Upper lobe of right lung (tissue), 1 donor: ENCODE results near the gene GFY. TPM values are rescaled to one million over a fixed set of nuclear protein-coding genes. Genes with fewer than 3 reads are reported as not detected.

Source experiments
- ATAC-seq: fragments of 200-7000 bp; cut with Tn5 transposase; one replicate; pipeline ENCODE4 v1.9.1; 2020; ENCODE audit warnings: mild to moderate bottlenecking, moderate library complexity
- DNase-seq: peaks from one replicate; pipeline ENCODE4 v3.0.0-alpha.2; 2020
- H3K27ac ChIP-seq: fragments of 200-600 bp; one replicate; pipeline ENCODE4 v1.8.0; 2022
- H3K27me3 ChIP-seq: fragments of 200-600 bp; one replicate; pipeline ENCODE4 v1.8.0; 2022; ENCODE audit warnings: mild to moderate bottlenecking
- H3K36me3 ChIP-seq: fragments of 200-600 bp; one replicate; pipeline ENCODE4 v1.8.0; 2022
- H3K4me1 ChIP-seq: fragments of 200-600 bp; one replicate; pipeline ENCODE4 v1.8.0; 2022
- H3K4me3 ChIP-seq: fragments of 200-600 bp; one replicate; pipeline ENCODE4 v1.8.0; 2022; ENCODE audit warnings: mild to moderate bottlenecking
- H3K9me3 ChIP-seq: fragments of 200-600 bp; one replicate; pipeline ENCODE4 v1.8.0; 2022
- CTCF ChIP-seq: fragments of 200-600 bp; IDR thresholded peaks from one replicate; pipeline ENCODE4 v1.8.0; 2022; ENCODE audit warnings: antibody characterized with exemption
- intact Hi-C: fragments of 100-400 bp; cut with DNase I; formaldehyde crosslinking; loops from one replicate; pipeline ENCODE4 v1.11.0; 2022
- total RNA-seq: library from RNA; stranded (reverse); fragmentation: NEBNext Ultra II Directional; extraction: Animal tissue kit (Norgen Biotek cat#: 25700); gene quantifications from one replicate; pipeline ENCODE4 v1.2.1, GENCODE V29; 2021
- donor health status: DM: no; HTN: yes; CAD: no; lungs with severe emphysema.

Gene GFY
- total RNA-seq, 1 donor from 2014 or later = not detected

GRCh38 chr19:49435670-49436069 is 10.5 kb downstream of the GFY start:
- no peak overlapping the region for H3K4me3 ChIP-seq
- intact Hi-C loops = no loop called here
- peaks cover 90% of the 10 kb centered on the region for H3K27me3 ChIP-seq
- ATAC-seq (no peak), DNase-seq (no peak)
- TF ChIP-seq CTCF = no peak
- H3K27ac ChIP-seq = no peak overlapping the region
- no peaks in the 10 kb centered on the region for H3K36me3 ChIP-seq
- no peaks in the 10 kb centered on the region for H3K4me1 ChIP-seq
- no peaks in the 10 kb centered on the region for H3K9me3 ChIP-seq

GRCh38 chr19:49436381-49437017 is 11.3 kb downstream of the GFY start:
- H3K27me3 ChIP-seq = peaks cover 88% of the 10 kb centered on the region
- no peak for DNase-seq
- no peaks in the 10 kb centered on the region for H3K4me1 ChIP-seq
- H3K27ac ChIP-seq = no peak overlapping the region
- intact Hi-C loops = no loop called here
- H3K9me3 ChIP-seq = no peaks in the 10 kb centered on the region
- no peaks in the 10 kb centered on the region for H3K36me3 ChIP-seq
- H3K4me3 ChIP-seq = no peak overlapping the region
- peak; percentile 11 for ATAC-seq
- no peak for TF ChIP-seq CTCF

GRCh38 chr19:49437231-49437630 is 12.0 kb downstream of the GFY start:
- no peak overlapping the region for H3K27ac ChIP-seq
- intact Hi-C loops = no loop called here
- TF ChIP-seq CTCF = no peak
- no peak for DNase-seq
- H3K36me3 ChIP-seq = no peaks in the 10 kb centered on the region
- H3K27me3 ChIP-seq = peaks cover 88% of the 10 kb centered on the region
- H3K4me3 ChIP-seq = no peak overlapping the region
- H3K9me3 ChIP-seq = no peaks in the 10 kb centered on the region
- H3K4me1 ChIP-seq = no peaks in the 10 kb centered on the region
- ATAC-seq = no peak

- no peak for ATAC-seq
- intact Hi-C loops = no loop called here
- no peak overlapping the region for H3K4me3 ChIP-seq
- no peak overlapping the region for H3K27ac ChIP-seq
- H3K27me3 ChIP-seq = peaks cover 78% of the 10 kb centered on the region
- H3K9me3 ChIP-seq = no peaks in the 10 kb centered on the region
- no peak for DNase-seq
- no peaks in the 10 kb centered on the region for H3K36me3 ChIP-seq
- no peak for TF ChIP-seq CTCF
- H3K4me1 ChIP-seq = no peaks in the 10 kb centered on the region
Measured at GRCh38 chr19:49438261-49438660, 13.1 kb downstream of the GFY start.

- peaks cover 4% of the 10 kb centered on the region for H3K4me1 ChIP-seq
- intact Hi-C loops = loop anchor here (5.0 to 10.0 kb wide), 2 partner anchors 48 to 215 kb away; no protein-coding TSS in a partner anchor
- no peak for ATAC-seq
Measured at GRCh38 chr19:49439836-49440235, 14.6 kb downstream of the GFY start.

More at GRCh38 chr19:49439836-49440235, 14.6 kb downstream of the GFY start:
- no peak for DNase-seq
- TF ChIP-seq CTCF = no peak
- Histone ChIP-seq H3K4me3 (no peak overlapping the region), H3K36me3 (no peaks in the 10 kb centered on the region), H3K27me3 (peaks cover 65% of the 10 kb centered on the region), H3K27ac (no peak overlapping the region), H3K9me3 (no peaks in the 10 kb centered on the region)
